RWPE2 (cell line): ENCODE data around the gene C1orf35.

Experiments used
- ATAC-seq: fragments of 200-7000 bp; cut with Tn5 transposase; 3 replicates; pipeline ENCODE4 v1.9.1; 2021; ENCODE audit warnings: low read depth
- DNase-seq: peaks from one replicate; pipeline ENCODE4 v3.0.0-alpha.2; 2020; ENCODE audit warnings: low spot score
- H3K27ac ChIP-seq: fragments of 450-650 bp; 2 replicates; pipeline ENCODE4 v1.5.1; 2017; ENCODE audit warnings: mild to moderate bottlenecking; ENCODE audit not compliant: poor library complexity, severe bottlenecking
- H3K27me3 ChIP-seq: fragments of 250-450 bp; sonication (Bioruptor Pico); 2 replicates; pipeline ENCODE4 v1.5.1; 2021; ENCODE audit warnings: mild to moderate bottlenecking, moderate library complexity; ENCODE audit not compliant: insufficient read depth, poor library complexity, severe bottlenecking
- H3K36me3 ChIP-seq: fragments of 250-450 bp; sonication (Bioruptor Pico); 2 replicates; pipeline ENCODE4 v1.5.1; 2020; ENCODE audit warnings: low read depth, mild to moderate bottlenecking, moderate library complexity
- H3K4me1 ChIP-seq: fragments of 250-450 bp; sonication (Bioruptor Pico); 2 replicates; pipeline ENCODE4 v1.5.1; 2021; ENCODE audit warnings: mild to moderate bottlenecking, moderate library complexity; ENCODE audit not compliant: insufficient read depth, poor library complexity, severe bottlenecking
- H3K4me3 ChIP-seq: fragments of 250-450 bp; sonication (Bioruptor Pico); 2 replicates; pipeline ENCODE4 v1.5.1; 2021; ENCODE audit warnings: mild to moderate bottlenecking, moderate library complexity; ENCODE audit not compliant: severe bottlenecking
- H3K9me3 ChIP-seq: fragments of 250-450 bp; sonication (Bioruptor Pico); 2 replicates; pipeline ENCODE4 v1.5.1; 2021; ENCODE audit warnings: mild to moderate bottlenecking, moderate library complexity; ENCODE audit not compliant: severe bottlenecking
- TF ChIP-seq, protein P1 (sequence below): fragments of 450-650 bp; IDR thresholded peaks from one replicate; pipeline ENCODE4 v1.5.1; 2017; ENCODE audit warnings: mild to moderate bottlenecking, moderate library complexity; ENCODE audit not compliant: poor library complexity, severe bottlenecking

Gene C1orf35

GRCh38 chr1:228092342-228093049, 10.6 kb downstream of the C1orf35 start:
- peaks cover 13% of the 10 kb centered on the region for H3K4me1 ChIP-seq
- H3K27ac ChIP-seq = no peak overlapping the region
- H3K4me3 ChIP-seq = no peak overlapping the region
- H3K9me3 ChIP-seq = no peaks in the 10 kb centered on the region
- H3K36me3 ChIP-seq = peaks cover 27% of the 10 kb centered on the region
- ATAC-seq (no peak), DNase-seq (no peak)
- no peaks in the 10 kb centered on the region for H3K27me3 ChIP-seq
- TF ChIP-seq, protein P1, sequence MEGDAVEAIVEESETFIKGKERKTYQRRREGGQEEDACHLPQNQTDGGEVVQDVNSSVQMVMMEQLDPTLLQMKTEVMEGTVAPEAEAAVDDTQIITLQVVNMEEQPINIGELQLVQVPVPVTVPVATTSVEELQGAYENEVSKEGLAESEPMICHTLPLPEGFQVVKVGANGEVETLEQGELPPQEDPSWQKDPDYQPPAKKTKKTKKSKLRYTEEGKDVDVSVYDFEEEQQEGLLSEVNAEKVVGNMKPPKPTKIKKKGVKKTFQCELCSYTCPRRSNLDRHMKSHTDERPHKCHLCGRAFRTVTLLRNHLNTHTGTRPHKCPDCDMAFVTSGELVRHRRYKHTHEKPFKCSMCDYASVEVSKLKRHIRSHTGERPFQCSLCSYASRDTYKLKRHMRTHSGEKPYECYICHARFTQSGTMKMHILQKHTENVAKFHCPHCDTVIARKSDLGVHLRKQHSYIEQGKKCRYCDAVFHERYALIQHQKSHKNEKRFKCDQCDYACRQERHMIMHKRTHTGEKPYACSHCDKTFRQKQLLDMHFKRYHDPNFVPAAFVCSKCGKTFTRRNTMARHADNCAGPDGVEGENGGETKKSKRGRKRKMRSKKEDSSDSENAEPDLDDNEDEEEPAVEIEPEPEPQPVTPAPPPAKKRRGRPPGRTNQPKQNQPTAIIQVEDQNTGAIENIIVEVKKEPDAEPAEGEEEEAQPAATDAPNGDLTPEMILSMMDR = no peak

DNA sequence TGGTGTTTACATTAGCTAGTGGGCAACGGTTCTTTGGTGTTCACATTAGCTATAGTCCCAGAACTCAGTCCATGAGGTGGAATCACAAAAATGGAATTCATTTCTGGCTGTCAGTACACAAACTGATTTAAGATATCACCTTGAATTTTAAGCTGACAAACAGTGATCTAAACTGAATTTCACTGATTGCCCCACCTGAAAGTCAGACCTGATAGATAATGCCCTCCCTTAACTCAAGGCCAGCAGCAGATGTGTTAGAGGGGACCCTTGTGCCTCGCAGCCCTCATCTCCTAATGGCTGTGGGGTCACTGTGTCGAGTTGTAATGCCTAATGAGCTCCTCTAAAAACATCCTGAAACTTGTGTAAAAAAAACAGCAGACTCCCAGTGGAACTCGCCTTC, 12.0 kb downstream of the C1orf35 start:
- no peak overlapping the region for H3K4me3 ChIP-seq
- TF ChIP-seq, protein P1 = no peak
- no peaks in the 10 kb centered on the region for H3K9me3 ChIP-seq
- no peaks in the 10 kb centered on the region for H3K27me3 ChIP-seq
- ATAC-seq = no peak
- H3K4me1 ChIP-seq = peaks cover 24% of the 10 kb centered on the region
- H3K36me3 ChIP-seq = peaks cover 27% of the 10 kb centered on the region
- H3K27ac ChIP-seq = no peak overlapping the region
- no peak for DNase-seq

- TF ChIP-seq, protein P1 = no peak
- no peaks in the 10 kb centered on the region for H3K27me3 ChIP-seq
- DNase-seq (no peak), ATAC-seq (no peak)
- peaks cover 27% of the 10 kb centered on the region for H3K36me3 ChIP-seq
- H3K4me1 ChIP-seq = peaks cover 28% of the 10 kb centered on the region
- H3K9me3 ChIP-seq = no peaks in the 10 kb centered on the region
- H3K27ac ChIP-seq = no peak overlapping the region
- no peak overlapping the region for H3K4me3 ChIP-seq
Observed at GRCh38 chr1:228090613-228091081, 12.5 kb downstream of the C1orf35 start.

DNA sequence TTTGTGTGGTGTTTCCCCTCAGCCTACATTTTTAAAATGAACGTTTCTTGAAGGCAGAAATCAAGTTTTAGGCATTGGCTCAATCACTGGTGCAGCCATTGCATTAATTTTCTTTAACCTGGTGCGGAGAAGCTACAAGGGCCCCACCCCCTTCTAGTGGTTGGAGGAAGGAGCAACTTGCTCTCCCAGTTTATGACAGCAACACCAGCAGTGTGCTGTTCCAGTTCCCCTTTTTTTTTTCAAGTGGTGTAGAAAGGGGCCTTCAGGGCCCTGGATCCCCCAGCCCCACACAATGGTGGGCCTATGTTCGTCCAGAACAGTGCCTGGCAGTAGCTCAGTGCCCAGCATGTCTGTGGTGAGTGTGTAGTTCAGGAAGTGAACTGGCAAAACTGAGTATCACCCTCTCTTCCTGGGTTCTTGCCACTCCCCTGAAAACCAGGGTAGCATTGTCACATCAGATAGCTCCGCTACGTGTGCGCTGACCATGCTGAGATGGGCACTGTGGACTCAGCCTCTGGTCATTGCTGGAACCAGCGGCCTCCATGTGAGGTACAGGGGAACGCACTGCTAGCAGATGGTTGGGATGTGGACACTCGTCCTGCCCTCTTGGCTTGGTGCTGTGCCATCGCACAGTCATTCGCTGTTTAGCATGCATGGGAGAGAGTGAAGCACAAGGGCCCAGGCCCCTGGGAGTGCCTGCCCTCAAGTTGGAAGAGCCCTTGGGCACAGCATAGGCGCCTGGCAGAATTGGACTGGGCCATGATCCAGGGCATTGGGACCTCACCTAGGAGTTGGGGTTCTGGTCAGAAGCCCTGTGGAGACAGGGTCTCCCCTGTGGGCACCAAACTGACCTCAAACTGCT, 13.4 kb downstream of the C1orf35 start:
- DNase-seq = no peak
- no peak overlapping the region for H3K4me3 ChIP-seq
- no peaks in the 10 kb centered on the region for H3K27me3 ChIP-seq
- TF ChIP-seq, protein P1 = no peak
- H3K9me3 ChIP-seq = no peaks in the 10 kb centered on the region
- H3K36me3 ChIP-seq = peaks cover 30% of the 10 kb centered on the region
- peaks cover 37% of the 10 kb centered on the region for H3K4me1 ChIP-seq
- H3K27ac ChIP-seq = no peak overlapping the region
- no peak for ATAC-seq
